Endothelial cell of umbilical vein (primary cell): ENCODE results near the gene CES4A. TPM values are rescaled to one million over a fixed set of nuclear protein-coding genes. Genes with fewer than 3 reads are reported as not detected.

Experiments used
- BruUV-seq: library from RNA; stranded (reverse); fragments of 400-500 nt; replicated peaks from 2 replicates; lab custom pipeline; 2021; lab: Mats Ljungman, UMichigan
- CTCF ChIA-PET: fragments of 300-600, 350-600 bp; sonication (Branson Sonifier 250); formaldehyde crosslinking; loops from one replicate; lab custom pipeline; 2021; ENCODE audit warnings: antibody characterized with exemption, inconsistent platforms; lab: Charles Lee
- POLR2A ChIA-PET: fragments of 300-600, 350-600 bp; sonication (Branson Sonifier 250); formaldehyde crosslinking; loops from one replicate; lab custom pipeline; 2021; ENCODE audit warnings: antibody characterized with exemption, inconsistent platforms; lab: Charles Lee
- DNase-seq: peaks from one replicate; pipeline ENCODE4 v3.0.0-alpha.2; 2011; ENCODE audit warnings: low read depth, low spot score
- FAIRE-seq: peaks from 2 replicates; lab custom pipeline; 2011; peaks lifted over from hg19 to GRCh38; lab: Jason Lieb, UNC
- H2AFZ ChIP-seq: 2 replicates; pipeline ENCODE4 v1.6.0; 2012; ENCODE audit warnings: low read depth, low read length, control low read depth, inconsistent platforms
- H3K27ac ChIP-seq: 2 replicates; pipeline ENCODE4 v1.5.1; 2011; ENCODE audit warnings: low read depth, mild to moderate bottlenecking, control low read depth, low read length, moderate library complexity; ENCODE audit not compliant: insufficient read depth
- H3K27me3 ChIP-seq, 2 experiments: 2 replicates each; pipeline versions ENCODE4 v1.6.0 to v1.6.1; 2011; ENCODE audit warnings: low read length in 2 of 2, mixed read lengths in 1 of 2; ENCODE audit not compliant: control insufficient read depth in 2 of 2, insufficient read depth in 2 of 2
- H3K36me3 ChIP-seq, 2 experiments: 2 replicates in 1 of 2; 3 replicates in 1 of 2; pipeline ENCODE4 v1.5.1; 2011; ENCODE audit warnings: low read length in 2 of 2, mild to moderate bottlenecking in 1 of 2, moderate library complexity in 1 of 2; ENCODE audit not compliant: control insufficient read depth in 2 of 2, insufficient read depth in 2 of 2; ENCODE audit errors: extremely low read depth in 1 of 2
- H3K4me1 ChIP-seq: 3 replicates; pipeline ENCODE4 v1.5.1; 2011; ENCODE audit warnings: mild to moderate bottlenecking, low read length; ENCODE audit not compliant: control insufficient read depth, insufficient read depth; ENCODE audit errors: extremely low read depth
- H3K4me2 ChIP-seq: 2 replicates; pipeline ENCODE4 v1.6.1; 2011; ENCODE audit warnings: low read length, control low read depth, mixed read lengths; ENCODE audit not compliant: insufficient read depth
- H3K4me3 ChIP-seq, 3 experiments: fragments of 200-600 bp in 1 of 3; sonication (generic), shearing (Covaris generic) in 1 of 3; replicated peaks in 1 of 3; 2 replicates each; pipeline ENCODE4 v1.5.1; 2011 to 2016; ENCODE audit warnings: control low read depth in 3 of 3, low read length in 3 of 3, mild to moderate bottlenecking in 2 of 3, inconsistent platforms in 1 of 3, low read depth in 1 of 3, moderate library complexity in 1 of 3; ENCODE audit not compliant: insufficient read depth in 1 of 3
- H3K79me2 ChIP-seq: 2 replicates; pipeline ENCODE4 v1.6.0; 2012; ENCODE audit warnings: low read length, inconsistent platforms; ENCODE audit not compliant: control insufficient read depth, insufficient read depth
- H3K9ac ChIP-seq: replicated peaks from 2 replicates; pipeline ENCODE3; 2011; ENCODE audit warnings: low read length, control low read depth; ENCODE audit not compliant: insufficient read depth; ENCODE audit errors: extremely low read depth
- H3K9me1 ChIP-seq: replicated peaks from 3 replicates; pipeline ENCODE4 v1.6.0; 2011; ENCODE audit warnings: mild to moderate bottlenecking, low read length; ENCODE audit not compliant: control insufficient read depth, insufficient read depth; ENCODE audit errors: extremely low read depth
- H3K9me3 ChIP-seq: replicated peaks from 2 replicates; pipeline ENCODE4 v1.5.1; 2012; ENCODE audit warnings: low read length, inconsistent platforms; ENCODE audit not compliant: control insufficient read depth, insufficient read depth
- H4K20me1 ChIP-seq: replicated peaks from 2 replicates; pipeline ENCODE3; 2011; ENCODE audit warnings: mild to moderate bottlenecking, low read length; ENCODE audit not compliant: control insufficient read depth, insufficient read depth; ENCODE audit errors: extremely low read depth
- CTCF ChIP-seq, 2 donors: IDR thresholded peaks; 1 replicate in 1 of 2; 2 replicates in 1 of 2; pipeline ENCODE4 v1.5.1; 2011; ENCODE audit warnings: low read length in 2 of 2, mild to moderate bottlenecking in 2 of 2, moderate library complexity in 2 of 2, control low read depth in 1 of 2, inconsistent platforms in 1 of 2, low read depth in 1 of 2; ENCODE audit not compliant: insufficient read depth in 1 of 2; ENCODE audit errors: extremely low read depth in 1 of 2
- EZH2 ChIP-seq: IDR thresholded peaks from 2 replicates; pipeline ENCODE4 v1.6.1; 2012; ENCODE audit warnings: borderline replicate concordance, low read depth, mild to moderate bottlenecking, moderate library complexity, low read length, inconsistent platforms; ENCODE audit not compliant: severe bottlenecking
- FOS ChIP-seq: IDR thresholded peaks from 2 replicates; pipeline ENCODE4 v1.6.1; 2011; ENCODE audit warnings: mild to moderate bottlenecking, low read length, moderate library complexity, borderline replicate concordance; ENCODE audit not compliant: insufficient read depth
- GATA2 ChIP-seq: IDR thresholded peaks from 2 replicates; pipeline ENCODE4 v1.7.0; 2011; ENCODE audit warnings: low read depth, mild to moderate bottlenecking, moderate library complexity, mixed read lengths, low read length; ENCODE audit not compliant: insufficient read length, insufficient read depth
- JUN ChIP-seq: IDR thresholded peaks from 2 replicates; pipeline ENCODE4 v1.6.1; 2011; ENCODE audit warnings: borderline replicate concordance, low read depth; ENCODE audit not compliant: insufficient read length, insufficient read depth
- MAX ChIP-seq: IDR thresholded peaks from 2 replicates; pipeline ENCODE4 v1.6.1; 2011; ENCODE audit not compliant: insufficient read depth, insufficient read length
- MYC ChIP-seq: IDR thresholded peaks from one replicate; pipeline ENCODE4 v1.6.1; 2011; ENCODE audit warnings: mild to moderate bottlenecking, low read depth, low read length
- POLR2A ChIP-seq: IDR thresholded peaks from 2 replicates; pipeline ENCODE4 v1.6.1; 2012; ENCODE audit warnings: low read depth, mild to moderate bottlenecking, control low read depth, low read length
- POLR2AphosphoS5 ChIP-seq: IDR thresholded peaks from 2 replicates; pipeline ENCODE4 v1.6.1; 2012; ENCODE audit warnings: low read depth, mild to moderate bottlenecking, control low read depth, low read length, moderate library complexity; ENCODE audit not compliant: insufficient read depth
- dilution Hi-C: fragments of 300-500 bp; cut with MboI; formaldehyde crosslinking; loops from one replicate; pipeline ENCODE4 v1.15.0; 2019; ENCODE audit warnings: low sequenced_read_pairs; ENCODE audit not compliant: extremely low pct_ligation_motif_present
- intact Hi-C: fragments of 100-400 bp; cut with micrococcal nuclease; formaldehyde crosslinking; loops from one replicate; pipeline ENCODE4 v1.10.0; 2022
- polyA plus RNA-seq, 4 experiments: library from polyadenylated mRNA; depleted of rRNA in 3 of 4; stranded (reverse) in 3 of 4; unstranded in 1 of 4; fragments of >200 nt; gene quantifications; 2 replicates each; pipeline versions ENCODE4 v1.2.1 to v1.2.3, GENCODE V29; 2011 to 2012; ENCODE audit warnings: missing spikeins in 1 of 4
- total RNA-seq: library from RNA; stranded (reverse); gene quantifications from 2 replicates; pipeline ENCODE4 v1.2.3, GENCODE V29; 2021

CES4A gene
- total and polyA plus RNA-seq, 2 donors (not counting 3 experiments of a cell fraction or from before 2014, with no cell fraction given) = 5.4 to 13.3 TPM

GRCh38 chr16:67053767-67054334 lies 65.5 kb downstream of the CES4A start:
- no peak overlapping the region for H3K4me3 ChIP-seq
- no peaks in the 10 kb centered on the region for H3K9me3 ChIP-seq
- H2AFZ ChIP-seq = no peak overlapping the region
- BruUV-seq = no TSS peak
- dilution Hi-C loops = no loop called here
- CTCF ChIA-PET = interaction anchor here (1.3 to 2.7 kb wide), 2 partner anchors 11 to 36 kb away, joined by 4 to 9 read pairs; no protein-coding TSS in a partner anchor
- POLR2A ChIA-PET = no interaction called here
- peaks cover 95% of the 10 kb centered on the region for H3K79me2 ChIP-seq
- H3K9me1 ChIP-seq = peaks cover 2% of the 10 kb centered on the region
- H4K20me1 ChIP-seq = peaks cover 7% of the 10 kb centered on the region
- H3K27ac ChIP-seq = no peak overlapping the region
- no peaks in the 10 kb centered on the region for H3K27me3 ChIP-seq
- H3K36me3 ChIP-seq = peaks cover 0 to 2% of the 10 kb centered on the region in 2 experiments
- H3K4me1 ChIP-seq = peaks cover 4% of the 10 kb centered on the region
- no peak overlapping the region for H3K9ac ChIP-seq
- no peak for DNase-seq
- no peak for FAIRE-seq
- H3K4me2 ChIP-seq = no peak overlapping the region
- no peak for TF ChIP-seq MYC
- no peak for TF ChIP-seq CTCF (IDR thresholded peaks at IDR 0.05; ENCODE audit: extremely low read depth in 1 of 2, insufficient read depth in 1 of 2, low read depth in 1 of 2, low read length in 2 of 2)
- TF ChIP-seq FOS = no peak
- no peak for TF ChIP-seq EZH2
- TF ChIP-seq JUN = no peak
- TF ChIP-seq POLR2AphosphoS5 = no peak
- no peak for TF ChIP-seq POLR2A
- TF ChIP-seq GATA2 = no peak
- no peak for TF ChIP-seq MAX
- intact Hi-C loops = no loop called here
